Mesendoderm (in vitro differentiated cells): ENCODE data around the gene KCNJ6.

Source experiments
- DNase-seq: peaks from one replicate; pipeline ENCODE4 v3.0.0; 2013
- H2AK5ac ChIP-seq: 2 replicates; pipeline ENCODE4 v1.6.1; 2013; ENCODE audit warnings: low read length, inconsistent platforms
- H2BK120ac ChIP-seq: 2 replicates; pipeline ENCODE4 v1.6.1; 2013; ENCODE audit warnings: low read depth, mild to moderate bottlenecking, low read length, moderate library complexity, mixed read lengths
- H2BK15ac ChIP-seq: replicated peaks from 2 replicates; pipeline ENCODE4 v1.6.1; 2013; ENCODE audit warnings: low read depth, mild to moderate bottlenecking, moderate library complexity
- H2BK5ac ChIP-seq: 2 replicates; pipeline ENCODE4 v1.6.1; 2013; ENCODE audit warnings: low read length, inconsistent platforms
- H3K18ac ChIP-seq: 2 replicates; pipeline ENCODE4 v1.6.1; 2013; ENCODE audit warnings: mild to moderate bottlenecking, low read length, mixed read lengths
- H3K23ac ChIP-seq: one replicate; pipeline ENCODE4 v1.6.1; 2013; ENCODE audit warnings: low read length
- H3K27ac ChIP-seq: 2 replicates; pipeline ENCODE4 v1.5.1; 2013; ENCODE audit warnings: low read depth, mild to moderate bottlenecking, inconsistent platforms, low read length, moderate library complexity
- H3K27me3 ChIP-seq: 2 replicates; pipeline ENCODE4 v1.6.1; 2013; ENCODE audit warnings: low read length, control low read depth, mild to moderate bottlenecking, inconsistent platforms; ENCODE audit not compliant: insufficient read depth, poor library complexity
- H3K36me3 ChIP-seq: 2 replicates; pipeline ENCODE4 v1.6.1; 2013; ENCODE audit warnings: low read length, inconsistent platforms; ENCODE audit not compliant: control insufficient read depth, insufficient read depth
- H3K4ac ChIP-seq: one replicate; pipeline ENCODE4 v1.6.1; 2013; ENCODE audit warnings: low read depth, mild to moderate bottlenecking, low read length, moderate library complexity
- H3K4me1 ChIP-seq: 2 replicates; pipeline ENCODE4 v1.6.1; 2013; ENCODE audit warnings: low read depth, low read length, inconsistent platforms; ENCODE audit not compliant: control insufficient read depth
- H3K4me2 ChIP-seq: 2 replicates; pipeline ENCODE4 v1.6.1; 2013; ENCODE audit warnings: low read length
- H3K4me3 ChIP-seq: 2 replicates; pipeline ENCODE4 v1.5.1; 2013; ENCODE audit warnings: mild to moderate bottlenecking, low read length
- H3K56ac ChIP-seq: one replicate; pipeline ENCODE4 v1.6.1; 2013; ENCODE audit warnings: low read length
- H3K79me1 ChIP-seq: 2 replicates; pipeline ENCODE4 v1.6.1; 2013; ENCODE audit warnings: low read length, inconsistent platforms
- H3K79me2 ChIP-seq: 2 replicates; pipeline ENCODE4 v1.6.1; 2013; ENCODE audit warnings: mild to moderate bottlenecking, low read length; ENCODE audit not compliant: control insufficient read depth, insufficient read depth
- H3K9ac ChIP-seq: 2 replicates; pipeline ENCODE4 v1.6.1; 2013; ENCODE audit warnings: low read length, inconsistent platforms
- H4K5ac ChIP-seq: one replicate; pipeline ENCODE4 v1.6.1; 2013; ENCODE audit warnings: low read length
- H4K8ac ChIP-seq: one replicate; pipeline ENCODE4 v1.6.1; 2013; ENCODE audit warnings: low read depth, mild to moderate bottlenecking, control low read depth, low read length, moderate library complexity
- WGBS: extraction: QIAGEN DNeasy Blood & Tissue Kit; methylation state at CpG from one replicate; pipeline ENCODE4 v1.1.7; 2013; ENCODE audit warnings: low lambda C conversion rate, missing lambda C conversion rate; ENCODE audit not compliant: insufficient coverage; ENCODE audit errors: extremely low coverage; 5-methylcytosine and 5-hydroxymethylcytosine counted together

The KCNJ6 gene

DNA sequence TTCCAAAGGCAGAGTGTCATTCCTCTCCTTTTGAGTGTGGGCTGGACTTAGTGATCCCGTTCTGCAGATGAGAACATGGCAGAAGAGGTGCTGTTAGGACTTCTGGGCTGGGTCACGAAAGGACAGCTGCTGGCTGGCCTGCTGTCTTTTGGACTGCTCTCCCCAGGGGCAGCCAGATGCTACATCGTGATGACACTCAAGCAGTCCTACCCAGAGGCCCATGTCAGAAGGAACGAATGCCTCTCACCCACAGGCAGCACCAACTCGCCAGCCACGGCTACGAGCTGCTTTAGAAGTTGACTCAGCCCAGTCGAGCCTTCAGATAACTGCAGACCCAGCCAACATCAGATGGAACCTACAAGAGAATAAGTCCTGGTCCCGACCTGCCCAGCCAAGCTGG is 156.5 kb downstream of the KCNJ6 start:
- Histone ChIP-seq H3K27ac (no peak overlapping the region), H3K36me3 (no peaks in the 10 kb centered on the region), H2BK15ac (no peak overlapping the region), H3K4me3 (no peak overlapping the region), H3K18ac (no peak overlapping the region), H3K4ac (no peak overlapping the region), H3K56ac (no peak overlapping the region), H2AK5ac (no peak overlapping the region), H2BK5ac (no peak overlapping the region), H3K9ac (no peak overlapping the region), H4K5ac (no peak overlapping the region), H2BK120ac (no peak overlapping the region), H3K79me2 (no peaks in the 10 kb centered on the region), H3K4me1 (no peaks in the 10 kb centered on the region), H3K79me1 (no peaks in the 10 kb centered on the region), H3K4me2 (no peak overlapping the region), H4K8ac (no peak overlapping the region), H3K23ac (no peak overlapping the region), H3K27me3 (no peaks in the 10 kb centered on the region)
- WGBS = no CpG with 5 or more reads among the region's 9 CpGs
- DNase-seq = no peak

DNA sequence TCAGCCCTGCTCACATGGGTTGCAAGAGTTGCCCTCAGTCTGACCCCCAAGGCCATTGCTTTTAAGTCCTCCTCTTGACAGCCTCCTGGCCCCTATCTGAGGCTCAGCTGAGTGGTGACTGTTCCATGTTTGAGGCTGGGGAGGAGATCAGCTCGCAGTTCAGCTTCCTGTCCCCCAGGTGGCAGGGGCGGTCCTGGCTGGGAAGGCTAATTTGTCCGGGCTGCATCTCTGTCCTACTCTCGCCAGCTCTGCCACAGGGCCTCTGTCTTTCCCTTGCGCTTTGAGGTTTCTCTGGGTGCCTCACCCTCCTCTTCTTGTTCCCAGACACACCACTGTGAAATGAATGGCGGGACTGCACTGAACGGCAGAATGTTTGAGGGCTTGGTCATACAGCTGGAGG is 157.3 kb downstream of the KCNJ6 start:
- peak; percentile 74 for DNase-seq
- no peak overlapping the region for H2BK120ac ChIP-seq
- H2AK5ac ChIP-seq = no peak overlapping the region
- no peak overlapping the region for H2BK15ac ChIP-seq
- H3K27ac ChIP-seq = no peak overlapping the region
- no CpG with 5 or more reads among the region's 7 CpGs for WGBS
- no peak overlapping the region for H3K23ac ChIP-seq
- no peak overlapping the region for H4K5ac ChIP-seq
- no peak overlapping the region for H4K8ac ChIP-seq
- H3K27me3 ChIP-seq = no peaks in the 10 kb centered on the region
- no peak overlapping the region for H3K4me2 ChIP-seq
- no peak overlapping the region for H3K56ac ChIP-seq
- H3K9ac ChIP-seq = no peak overlapping the region
- H3K18ac ChIP-seq = no peak overlapping the region
- no peaks in the 10 kb centered on the region for H3K79me1 ChIP-seq
- no peaks in the 10 kb centered on the region for H3K36me3 ChIP-seq
- no peak overlapping the region for H3K4ac ChIP-seq
- H2BK5ac ChIP-seq = no peak overlapping the region
- no peak overlapping the region for H3K4me3 ChIP-seq
- no peaks in the 10 kb centered on the region for H3K4me1 ChIP-seq
- no peaks in the 10 kb centered on the region for H3K79me2 ChIP-seq

DNA sequence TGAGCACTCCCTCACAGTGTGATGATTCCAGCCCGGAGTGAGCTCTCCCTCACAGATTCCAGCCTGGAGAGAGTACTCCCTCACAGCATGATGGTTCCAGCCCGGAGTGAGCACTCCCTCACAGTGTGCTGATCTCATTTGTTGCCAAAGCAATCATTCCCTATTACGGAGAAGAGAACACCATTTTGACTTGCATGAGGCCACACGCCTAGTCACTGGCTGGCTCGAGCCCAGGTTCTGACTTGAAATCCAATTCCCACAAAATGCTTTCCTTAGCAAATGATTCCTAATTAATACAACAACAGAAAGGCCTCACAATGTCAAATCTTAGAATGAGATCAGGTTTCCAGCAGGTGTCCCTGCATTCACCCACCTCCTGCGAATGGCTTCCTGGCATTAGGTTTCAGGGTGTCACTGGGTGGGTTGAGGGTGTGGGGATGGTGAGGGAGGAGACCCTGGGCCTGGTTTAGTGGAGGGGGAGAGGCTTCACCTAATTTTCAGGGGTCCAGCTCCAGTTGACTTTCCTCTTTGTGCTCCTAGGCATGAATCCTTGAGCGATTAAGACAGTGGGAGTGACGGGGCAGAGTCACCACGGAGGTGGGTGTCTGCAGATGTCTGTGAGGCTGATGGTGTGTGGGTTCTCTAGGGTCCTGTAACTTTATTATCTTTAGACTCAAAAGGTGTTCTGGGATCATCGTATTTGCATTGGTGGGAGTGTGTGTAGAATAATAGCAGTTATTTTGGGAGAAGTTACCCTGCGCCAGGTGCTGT is 158.5 kb downstream of the KCNJ6 start:
- DNase-seq = no peak
- no peak overlapping the region for H2BK5ac ChIP-seq
- no peaks in the 10 kb centered on the region for H3K79me1 ChIP-seq
- H3K4me2 ChIP-seq = no peak overlapping the region
- no peak overlapping the region for H3K27ac ChIP-seq
- no peak overlapping the region for H2BK15ac ChIP-seq
- no peak overlapping the region for H2AK5ac ChIP-seq
- no peak overlapping the region for H3K9ac ChIP-seq
- H3K79me2 ChIP-seq = no peaks in the 10 kb centered on the region
- no peak overlapping the region for H3K23ac ChIP-seq
- H3K56ac ChIP-seq = no peak overlapping the region
- H3K36me3 ChIP-seq = no peaks in the 10 kb centered on the region
- H2BK120ac ChIP-seq = no peak overlapping the region
- WGBS = no CpG with 5 or more reads among the region's 11 CpGs
- H4K8ac ChIP-seq = no peak overlapping the region
- no peak overlapping the region for H4K5ac ChIP-seq
- H3K27me3 ChIP-seq = no peaks in the 10 kb centered on the region
- H3K4ac ChIP-seq = no peak overlapping the region
- no peaks in the 10 kb centered on the region for H3K4me1 ChIP-seq
- no peak overlapping the region for H3K4me3 ChIP-seq
- H3K18ac ChIP-seq = no peak overlapping the region

DNA sequence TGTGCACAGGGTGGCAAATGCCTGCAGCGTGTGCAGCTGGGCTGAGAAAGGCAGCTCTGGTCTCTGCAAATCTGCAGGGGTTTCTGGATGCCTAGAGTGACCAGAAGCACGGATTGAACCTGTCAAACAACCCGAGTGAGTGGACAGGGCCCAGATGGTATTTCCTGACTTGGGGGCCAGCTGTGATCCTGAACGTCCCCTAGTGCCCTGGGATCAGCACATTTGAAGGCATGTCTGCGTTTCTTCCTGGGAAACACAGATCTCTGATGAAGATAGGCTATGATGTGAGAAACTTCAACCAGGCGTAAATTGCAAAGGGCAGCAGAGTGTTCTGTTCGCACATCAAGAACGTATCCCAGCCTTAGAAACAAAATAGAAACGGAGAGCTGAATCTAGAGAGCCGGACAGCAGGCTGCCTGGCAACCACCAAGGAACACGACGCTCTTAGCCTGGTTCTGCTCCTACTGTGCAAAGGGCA is 163.1 kb downstream of the KCNJ6 start:
- no peak overlapping the region for H3K4me2 ChIP-seq
- H4K8ac ChIP-seq = no peak overlapping the region
- H2BK5ac ChIP-seq = no peak overlapping the region
- H2BK15ac ChIP-seq = no peak overlapping the region
- H3K79me2 ChIP-seq = no peaks in the 10 kb centered on the region
- H3K9ac ChIP-seq = no peak overlapping the region
- no peak overlapping the region for H3K4me3 ChIP-seq
- H3K36me3 ChIP-seq = no peaks in the 10 kb centered on the region
- no peaks in the 10 kb centered on the region for H3K79me1 ChIP-seq
- H4K5ac ChIP-seq = no peak overlapping the region
- no peak overlapping the region for H3K23ac ChIP-seq
- no peak overlapping the region for H3K18ac ChIP-seq
- no peak overlapping the region for H2AK5ac ChIP-seq
- H3K4me1 ChIP-seq = no peaks in the 10 kb centered on the region
- H3K56ac ChIP-seq = no peak overlapping the region
- DNase-seq = peak; percentile 55
- H3K4ac ChIP-seq = no peak overlapping the region
- no peaks in the 10 kb centered on the region for H3K27me3 ChIP-seq
- no CpG with 5 or more reads among the region's 12 CpGs for WGBS
- H3K27ac ChIP-seq = no peak overlapping the region
- H2BK120ac ChIP-seq = no peak overlapping the region

DNA sequence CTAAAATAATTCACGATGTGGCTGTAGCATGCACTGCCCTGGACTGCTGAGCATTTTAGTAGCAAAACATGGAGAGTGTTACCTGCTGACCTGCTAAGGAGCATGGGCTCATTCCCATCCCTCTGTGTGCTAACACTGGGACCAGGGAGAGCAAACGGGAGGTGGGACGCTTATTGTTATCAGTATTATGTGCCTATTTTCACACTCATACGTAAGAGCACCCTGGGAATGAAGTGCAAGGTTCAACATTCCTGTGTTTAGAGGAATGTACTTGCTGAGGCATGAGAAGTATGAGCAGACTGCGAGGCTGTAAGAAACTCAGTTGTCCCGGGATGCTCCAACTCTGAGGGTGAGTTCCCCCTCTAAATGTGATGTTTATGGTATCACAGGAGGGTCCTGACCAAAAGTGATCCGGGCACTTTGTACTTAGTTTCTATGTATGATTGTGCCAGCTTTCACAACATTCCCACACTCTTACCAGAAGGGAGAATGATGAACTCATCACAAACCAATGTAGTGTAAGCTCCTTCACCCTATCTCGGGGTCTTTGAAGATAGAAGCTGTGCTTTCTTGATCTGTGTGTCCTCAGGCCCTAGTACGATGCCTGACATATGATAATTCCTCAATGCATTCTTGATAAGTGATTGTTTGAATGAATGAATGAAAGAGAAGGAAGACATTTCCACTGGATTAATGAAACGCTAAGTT is 164.8 kb downstream of the KCNJ6 start:
- H2BK15ac ChIP-seq = no peak overlapping the region
- H3K4me3 ChIP-seq = no peak overlapping the region
- no peaks in the 10 kb centered on the region for H3K4me1 ChIP-seq
- no peak overlapping the region for H2AK5ac ChIP-seq
- no peak overlapping the region for H3K4ac ChIP-seq
- H3K23ac ChIP-seq = no peak overlapping the region
- peak; percentile 42 for DNase-seq
- H3K79me2 ChIP-seq = no peaks in the 10 kb centered on the region
- no peak overlapping the region for H3K18ac ChIP-seq
- H4K5ac ChIP-seq = no peak overlapping the region
- H3K4me2 ChIP-seq = no peak overlapping the region
- H3K79me1 ChIP-seq = no peaks in the 10 kb centered on the region
- H3K9ac ChIP-seq = no peak overlapping the region
- no peaks in the 10 kb centered on the region for H3K27me3 ChIP-seq
- H2BK5ac ChIP-seq = no peak overlapping the region
- H3K56ac ChIP-seq = no peak overlapping the region
- no peak overlapping the region for H2BK120ac ChIP-seq
- WGBS = no CpG with 5 or more reads among the region's 10 CpGs
- H3K36me3 ChIP-seq = no peaks in the 10 kb centered on the region
- H4K8ac ChIP-seq = no peak overlapping the region
- no peak overlapping the region for H3K27ac ChIP-seq
